Measurements from ENCODE around the gene APPL1. TPM values are rescaled to one million over a fixed set of nuclear protein-coding genes. Genes with fewer than 3 reads are reported as not detected.

APPL1 gene
- total and polyA plus RNA-seq, 9 of the 15 experiments (the other 6 are each of a cell fraction or from before 2014, with no cell fraction given), result 2.8 to 12.3 (median 7.1) TPM

DNA sequence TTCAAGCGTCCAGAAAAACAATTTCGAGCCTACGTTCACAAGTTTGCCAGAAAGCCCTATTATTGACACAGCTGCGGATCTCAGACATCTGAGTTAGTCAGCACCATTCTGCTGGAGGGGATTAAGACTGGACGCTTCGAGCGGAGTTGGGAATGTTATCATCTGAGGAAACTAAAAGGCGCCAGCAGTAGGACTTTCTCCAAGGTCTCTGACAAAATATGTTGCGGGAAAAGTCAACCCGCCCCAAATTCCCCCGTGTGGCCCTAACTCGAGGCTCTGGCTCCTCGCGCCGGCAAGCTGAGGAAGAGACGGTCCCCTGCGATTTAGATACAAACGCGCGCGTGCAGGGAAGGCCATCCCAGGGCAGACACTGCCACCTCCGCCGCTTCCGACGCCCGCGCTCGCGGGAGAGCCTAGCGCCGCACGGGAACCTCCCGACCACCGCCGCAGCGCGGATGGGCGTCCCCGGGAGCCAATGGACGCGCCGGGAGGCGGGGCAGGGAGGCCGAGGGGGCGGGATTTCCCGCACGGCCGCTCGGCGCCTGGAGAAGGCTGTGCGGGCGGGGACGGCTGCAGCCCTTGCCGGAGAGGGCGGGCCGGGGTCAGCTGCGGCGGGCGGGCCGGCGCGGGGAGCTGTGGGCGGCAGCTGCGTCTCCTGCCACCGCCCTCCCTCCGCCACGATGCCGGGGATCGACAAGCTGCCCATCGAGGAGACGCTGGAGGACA, at the start of gene APPL1 (continued):
- TF ChIP-seq PML (IDR thresholded peaks at IDR 0.05; ENCODE audit: low read length), result no peak; the same call in 1 of the 2 replicates
- 0 out of 2 replicates have a peak, but pooled peaks have one; percentile 28 for TF ChIP-seq POLR2AphosphoS5 (IDR thresholded peaks at IDR 0.05; ENCODE audit: control insufficient read depth, insufficient read depth, low read depth, low read length)
- TF ChIP-seq POLR2AphosphoS2 (IDR thresholded peaks at IDR 0.05; ENCODE audit: low read length), result no peak
- TF ChIP-seq, protein P1, sequence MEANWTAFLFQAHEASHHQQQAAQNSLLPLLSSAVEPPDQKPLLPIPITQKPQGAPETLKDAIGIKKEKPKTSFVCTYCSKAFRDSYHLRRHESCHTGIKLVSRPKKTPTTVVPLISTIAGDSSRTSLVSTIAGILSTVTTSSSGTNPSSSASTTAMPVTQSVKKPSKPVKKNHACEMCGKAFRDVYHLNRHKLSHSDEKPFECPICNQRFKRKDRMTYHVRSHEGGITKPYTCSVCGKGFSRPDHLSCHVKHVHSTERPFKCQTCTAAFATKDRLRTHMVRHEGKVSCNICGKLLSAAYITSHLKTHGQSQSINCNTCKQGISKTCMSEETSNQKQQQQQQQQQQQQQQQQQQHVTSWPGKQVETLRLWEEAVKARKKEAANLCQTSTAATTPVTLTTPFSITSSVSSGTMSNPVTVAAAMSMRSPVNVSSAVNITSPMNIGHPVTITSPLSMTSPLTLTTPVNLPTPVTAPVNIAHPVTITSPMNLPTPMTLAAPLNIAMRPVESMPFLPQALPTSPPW (CRISPR knock-in tag; IDR thresholded peaks at IDR 0.05), result peak; percentile 78
- TF ChIP-seq ZNF282 (CRISPR knock-in tag; IDR thresholded peaks at IDR 0.05), result no peak
- TF ChIP-seq POLR2B (IDR thresholded peaks at IDR 0.05; ENCODE audit: low read depth, partially characterized antibody), result peak; percentile 68
- TF ChIP-seq MYNN (IDR thresholded peaks at IDR 0.05), result peak; percentile 25; the same call in 1 of the 2 replicates
- no peak for TF ChIP-seq MYNN (CRISPR knock-in tag; IDR thresholded peaks at IDR 0.05)
- no peak for TF ChIP-seq FOXK1 (CRISPR knock-in tag; IDR thresholded peaks at IDR 0.05; ENCODE audit: borderline replicate concordance)
- TF ChIP-seq SAFB (IDR thresholded peaks at IDR 0.05; ENCODE audit: borderline replicate concordance, low read depth, low read length), result no peak
- no peak; the same call in 1 of the 2 replicates for TF ChIP-seq GABPB1 (CRISPR knock-in tag; IDR thresholded peaks at IDR 0.05)
- TF ChIP-seq YBX1 (IDR thresholded peaks at IDR 0.05), result no peak
- TF ChIP-seq, protein P2, sequence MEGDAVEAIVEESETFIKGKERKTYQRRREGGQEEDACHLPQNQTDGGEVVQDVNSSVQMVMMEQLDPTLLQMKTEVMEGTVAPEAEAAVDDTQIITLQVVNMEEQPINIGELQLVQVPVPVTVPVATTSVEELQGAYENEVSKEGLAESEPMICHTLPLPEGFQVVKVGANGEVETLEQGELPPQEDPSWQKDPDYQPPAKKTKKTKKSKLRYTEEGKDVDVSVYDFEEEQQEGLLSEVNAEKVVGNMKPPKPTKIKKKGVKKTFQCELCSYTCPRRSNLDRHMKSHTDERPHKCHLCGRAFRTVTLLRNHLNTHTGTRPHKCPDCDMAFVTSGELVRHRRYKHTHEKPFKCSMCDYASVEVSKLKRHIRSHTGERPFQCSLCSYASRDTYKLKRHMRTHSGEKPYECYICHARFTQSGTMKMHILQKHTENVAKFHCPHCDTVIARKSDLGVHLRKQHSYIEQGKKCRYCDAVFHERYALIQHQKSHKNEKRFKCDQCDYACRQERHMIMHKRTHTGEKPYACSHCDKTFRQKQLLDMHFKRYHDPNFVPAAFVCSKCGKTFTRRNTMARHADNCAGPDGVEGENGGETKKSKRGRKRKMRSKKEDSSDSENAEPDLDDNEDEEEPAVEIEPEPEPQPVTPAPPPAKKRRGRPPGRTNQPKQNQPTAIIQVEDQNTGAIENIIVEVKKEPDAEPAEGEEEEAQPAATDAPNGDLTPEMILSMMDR (IDR thresholded peaks at IDR 0.05 in 2 of 3, conservative IDR thresholded peaks at IDR 0.05 in 1 of 3; ENCODE audit: insufficient read depth in 2 of 3, low read depth in 1 of 3, low read length in 3 of 3), result 0 out of 6 replicates have a peak, but pooled peaks of 1 of the 3 experiments have one; percentile 0
- TF ChIP-seq RAD21 (CRISPR knock-in tag; conservative IDR thresholded peaks at IDR 0.05 in 1 of 2, IDR thresholded peaks at IDR 0.05 in 1 of 2), result no peak
- TF ChIP-seq L3MBTL2 (IDR thresholded peaks at IDR 0.05), result peak; percentile 94
- TF ChIP-seq ESRRA (IDR thresholded peaks at IDR 0.05; ENCODE audit: borderline replicate concordance, low read depth), result peak; percentile 12; the same call in 1 of the 2 replicates
- no peak for TF ChIP-seq PTBP1 (IDR thresholded peaks at IDR 0.05; ENCODE audit: low read depth, low read length)
- 0 out of 2 replicates have a peak, but pooled peaks have one; percentile 35 for TF ChIP-seq DPF2 (IDR thresholded peaks at IDR 0.05)
- TF ChIP-seq RBM25 (IDR thresholded peaks at IDR 0.05; ENCODE audit: low read depth, low read length, severe bottlenecking), result peak; percentile 99
- TF ChIP-seq KLF10 (CRISPR knock-in tag; IDR thresholded peaks at IDR 0.05), result no peak
- TF ChIP-seq SP1 (CRISPR knock-in tag; IDR thresholded peaks at IDR 0.05), result peak; percentile 43; the same call in 1 of the 2 replicates
- TF ChIP-seq CBFA2T2 (conservative IDR thresholded peaks at IDR 0.05), result peak; percentile 23; the same call in 1 of the 2 replicates
- TF ChIP-seq, protein P3, sequence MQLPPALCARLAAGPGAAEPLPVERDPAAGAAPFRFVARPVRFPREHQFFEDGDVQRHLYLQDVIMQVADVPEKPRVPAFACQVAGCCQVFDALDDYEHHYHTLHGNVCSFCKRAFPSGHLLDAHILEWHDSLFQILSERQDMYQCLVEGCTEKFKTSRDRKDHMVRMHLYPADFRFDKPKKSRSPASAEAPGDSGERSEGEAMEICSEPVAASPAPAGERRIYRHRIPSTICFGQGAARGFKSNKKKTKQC (CRISPR knock-in tag; IDR thresholded peaks at IDR 0.05), result 0 out of 2 replicates have a peak, but pooled peaks have one; percentile 19
- TF ChIP-seq, protein P4, sequence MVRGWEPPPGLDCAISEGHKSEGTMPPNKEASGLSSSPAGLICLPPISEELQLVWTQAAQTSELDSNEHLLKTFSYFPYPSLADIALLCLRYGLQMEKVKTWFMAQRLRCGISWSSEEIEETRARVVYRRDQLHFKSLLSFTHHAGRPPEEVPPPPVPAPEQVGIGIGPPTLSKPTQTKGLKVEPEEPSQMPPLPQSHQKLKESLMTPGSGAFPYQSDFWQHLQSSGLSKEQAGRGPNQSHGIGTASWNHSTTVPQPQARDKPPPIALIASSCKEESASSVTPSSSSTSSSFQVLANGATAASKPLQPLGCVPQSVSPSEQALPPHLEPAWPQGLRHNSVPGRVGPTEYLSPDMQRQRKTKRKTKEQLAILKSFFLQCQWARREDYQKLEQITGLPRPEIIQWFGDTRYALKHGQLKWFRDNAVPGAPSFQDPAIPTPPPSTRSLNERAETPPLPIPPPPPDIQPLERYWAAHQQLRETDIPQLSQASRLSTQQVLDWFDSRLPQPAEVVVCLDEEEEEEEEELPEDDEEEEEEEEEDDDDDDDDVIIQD (CRISPR knock-in tag; IDR thresholded peaks at IDR 0.05), result no peak

Data from K562 (cell line).